ENCODE measurements around the gene NHERF2.

GRCh38 chr16:2058872-2059271 lies 32.2 kb downstream of the NHERF2 start:
- TF ChIP-seq CHD1 (IDR thresholded peaks at IDR 0.05; ENCODE audit: low read depth, low read length), result no peak
- no peak for TF ChIP-seq CTCF (conservative IDR thresholded peaks at IDR 0.05; ENCODE audit: low read depth, low read length)
- TF ChIP-seq NFE2L2 (IDR thresholded peaks at IDR 0.05; ENCODE audit: low read depth, low read length), result no peak
- no peak for TF ChIP-seq RAD21 (IDR thresholded peaks at IDR 0.05; ENCODE audit: low read length)
- no peak for TF ChIP-seq POLR2A (IDR thresholded peaks at IDR 0.05; ENCODE audit: low read depth, low read length)
- no peak for TF ChIP-seq USF2 (IDR thresholded peaks at IDR 0.05; ENCODE audit: low read depth, low read length)
- no peak for TF ChIP-seq FOS (IDR thresholded peaks at IDR 0.05; ENCODE audit: low read depth, low read length)
- no peak for TF ChIP-seq MAZ (IDR thresholded peaks at IDR 0.05; ENCODE audit: borderline replicate concordance, low read depth, low read length)
- no peak for TF ChIP-seq ELK1 (IDR thresholded peaks at IDR 0.05; ENCODE audit: borderline replicate concordance, low read depth, low read length)
